Astrocyte (in vitro differentiated cells and primary cell): ENCODE measurements around the gene IRAG1. TPM values are rescaled to one million over a fixed set of nuclear protein-coding genes. Genes with fewer than 3 reads are reported as not detected.

Experiments
- DNase-seq: peaks from one replicate; pipeline ENCODE4 v3.0.0-alpha.2; 2010; ENCODE audit warnings: low read depth
- FAIRE-seq: peaks from 2 replicates; lab custom pipeline; 2011; peaks lifted over from hg19 to GRCh38; lab: Jason Lieb, UNC
- H2AFZ ChIP-seq: 2 replicates; pipeline ENCODE4 v1.6.0; 2012; ENCODE audit warnings: low read depth, low read length, inconsistent platforms
- H3K27ac ChIP-seq: 2 replicates; pipeline ENCODE4 v1.5.1; 2011; ENCODE audit warnings: low read depth, low read length, inconsistent platforms
- H3K27me3 ChIP-seq: 2 replicates; pipeline ENCODE4 v1.6.0; 2011; ENCODE audit warnings: low read length, inconsistent platforms; ENCODE audit not compliant: insufficient read depth
- H3K36me3 ChIP-seq: 2 replicates; pipeline ENCODE4 v1.5.1; 2011; ENCODE audit warnings: low read length, inconsistent platforms; ENCODE audit not compliant: insufficient read depth
- H3K4me1 ChIP-seq: 2 replicates; pipeline ENCODE4 v1.5.1; 2011; ENCODE audit warnings: low read length, inconsistent platforms; ENCODE audit not compliant: insufficient read depth
- H3K4me2 ChIP-seq: 2 replicates; pipeline ENCODE4 v1.6.0; 2012; ENCODE audit warnings: low read length, inconsistent platforms
- H3K4me3 ChIP-seq: 2 replicates; pipeline ENCODE4 v1.5.1; 2011; ENCODE audit warnings: low read depth, mild to moderate bottlenecking, low read length, inconsistent platforms; ENCODE audit not compliant: insufficient read depth
- H3K79me2 ChIP-seq: 2 replicates; pipeline ENCODE4 v1.6.0; 2012; ENCODE audit warnings: mild to moderate bottlenecking, low read length, inconsistent platforms; ENCODE audit not compliant: insufficient read depth
- H3K9ac ChIP-seq: 2 replicates; pipeline ENCODE4 v1.6.0; 2012; ENCODE audit warnings: mild to moderate bottlenecking, low read length, inconsistent platforms
- H3K9me3 ChIP-seq: 2 replicates; pipeline ENCODE4 v1.5.1; 2012; ENCODE audit warnings: low read depth, mild to moderate bottlenecking, low read length, inconsistent platforms; ENCODE audit not compliant: insufficient read depth
- H4K20me1 ChIP-seq: 2 replicates; pipeline ENCODE4 v1.6.0; 2012; ENCODE audit warnings: low read length, inconsistent platforms; ENCODE audit not compliant: insufficient read depth
- H3K27ac Mint-ChIP-seq: one replicate; pipeline ENCODE4 v1.8.0; 2021; ENCODE audit warnings: mild to moderate bottlenecking, mixed read lengths; ENCODE audit not compliant: unreplicated experiment
- H3K27me3 Mint-ChIP-seq: one replicate; pipeline ENCODE4 v1.8.0; 2021; ENCODE audit warnings: low read depth, mixed read lengths; ENCODE audit not compliant: unreplicated experiment
- H3K36me3 Mint-ChIP-seq: one replicate; pipeline ENCODE4 v1.8.0; 2021; ENCODE audit warnings: low read depth, mixed read lengths; ENCODE audit not compliant: unreplicated experiment
- H3K4me1 Mint-ChIP-seq: one replicate; pipeline ENCODE4 v1.8.0; 2021; ENCODE audit warnings: low read depth, mixed read lengths; ENCODE audit not compliant: unreplicated experiment
- H3K4me3 Mint-ChIP-seq: one replicate; pipeline ENCODE4 v1.8.0; 2021; ENCODE audit warnings: mild to moderate bottlenecking, moderate library complexity, mixed read lengths; ENCODE audit not compliant: unreplicated experiment
- H3K9me3 Mint-ChIP-seq: one replicate; pipeline ENCODE4 v1.8.0; 2021; ENCODE audit warnings: mild to moderate bottlenecking, mixed read lengths; ENCODE audit not compliant: unreplicated experiment
- EZH2 ChIP-seq: IDR thresholded peaks from 2 replicates; pipeline ENCODE4 v1.6.1; 2012; ENCODE audit warnings: mild to moderate bottlenecking, low read length, inconsistent platforms; ENCODE audit not compliant: insufficient read depth
- total RNA-seq: library from RNA; stranded (reverse); gene quantifications from 2 replicates; pipeline ENCODE4 v1.2.1, GENCODE V29; 2021
- TF ChIP-seq, protein P1 (sequence below): IDR thresholded peaks from 2 replicates; pipeline ENCODE4 v1.5.1; 2011; ENCODE audit warnings: low read depth, mild to moderate bottlenecking, inconsistent platforms, low read length, moderate library complexity; ENCODE audit not compliant: insufficient read depth

The IRAG1 gene
- total RNA-seq, 1 donor from 2014 or later, result 3.7 TPM

DNA sequence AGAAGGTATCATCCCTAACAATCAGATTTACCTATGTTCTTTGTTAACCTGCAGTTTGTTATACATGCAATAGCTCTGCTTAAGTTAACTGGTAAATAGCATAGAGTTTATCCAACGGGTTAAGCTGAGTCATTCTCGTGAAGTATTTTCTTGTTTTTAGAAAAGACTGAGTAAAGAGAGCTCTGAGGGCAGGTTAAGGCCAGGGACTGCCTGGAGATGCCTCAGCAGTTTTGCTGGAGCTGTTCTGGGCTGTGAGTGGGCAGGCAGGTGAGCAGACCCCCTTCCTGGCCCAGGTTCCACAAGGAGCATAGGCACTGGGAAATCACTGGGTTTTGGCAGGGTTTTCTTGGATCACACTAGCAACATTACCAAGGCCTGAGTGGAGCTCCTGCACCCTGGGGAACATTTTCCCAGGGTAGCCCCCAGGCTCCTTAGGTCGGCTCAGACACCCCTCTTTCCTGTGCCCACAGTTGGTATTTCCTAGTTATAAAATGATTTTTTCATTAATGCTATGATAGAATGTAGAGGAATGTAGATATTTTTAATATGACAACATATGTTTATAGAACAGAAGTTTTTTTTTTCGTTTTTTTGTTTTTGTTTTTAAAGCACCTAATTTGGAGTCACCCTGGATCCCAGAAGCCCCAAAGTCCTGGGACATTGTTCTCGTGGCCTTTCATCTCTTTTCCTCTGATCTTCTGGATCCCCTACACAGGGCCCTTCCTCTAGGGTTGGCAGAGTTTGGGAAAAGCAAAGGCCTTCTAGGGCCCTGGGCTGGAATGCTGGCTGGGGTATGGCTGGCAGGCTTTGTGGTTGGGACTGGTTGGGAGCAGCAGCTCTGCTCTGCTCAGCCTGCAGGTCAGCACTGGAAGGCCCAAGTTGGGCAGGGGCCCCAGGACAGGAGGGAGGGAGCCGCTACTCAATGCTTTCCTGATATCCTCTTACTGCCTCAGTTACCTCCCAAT is 26.7 kb downstream of the IRAG1 start:
- Histone ChIP-seq H3K9ac (peak overlapping the region; percentile 53), H3K36me3 (no peaks in the 10 kb centered on the region), H3K79me2 (no peaks in the 10 kb centered on the region), H3K4me3 (no peak overlapping the region), H2AFZ (no peak overlapping the region), H3K27ac (peak overlapping the region; percentile 74), H3K9me3 (no peaks in the 10 kb centered on the region), H3K4me2 (peak overlapping the region; percentile 12), H3K27me3 (no peaks in the 10 kb centered on the region), H3K4me1 (peaks cover 16% of the 10 kb centered on the region), H4K20me1 (no peaks in the 10 kb centered on the region)
- FAIRE-seq (no peak), DNase-seq (peak; percentile 57)
- Mint-ChIP-seq H3K36me3 (peaks cover 2% of the 10 kb centered on the region), H3K27me3 (peaks cover 3% of the 10 kb centered on the region), H3K9me3 (no peaks in the 10 kb centered on the region), H3K4me3 (peak overlapping the region; percentile 34), H3K27ac (peak overlapping the region; percentile 95), H3K4me1 (peaks cover 41% of the 10 kb centered on the region)
- TF ChIP-seq, protein P1, sequence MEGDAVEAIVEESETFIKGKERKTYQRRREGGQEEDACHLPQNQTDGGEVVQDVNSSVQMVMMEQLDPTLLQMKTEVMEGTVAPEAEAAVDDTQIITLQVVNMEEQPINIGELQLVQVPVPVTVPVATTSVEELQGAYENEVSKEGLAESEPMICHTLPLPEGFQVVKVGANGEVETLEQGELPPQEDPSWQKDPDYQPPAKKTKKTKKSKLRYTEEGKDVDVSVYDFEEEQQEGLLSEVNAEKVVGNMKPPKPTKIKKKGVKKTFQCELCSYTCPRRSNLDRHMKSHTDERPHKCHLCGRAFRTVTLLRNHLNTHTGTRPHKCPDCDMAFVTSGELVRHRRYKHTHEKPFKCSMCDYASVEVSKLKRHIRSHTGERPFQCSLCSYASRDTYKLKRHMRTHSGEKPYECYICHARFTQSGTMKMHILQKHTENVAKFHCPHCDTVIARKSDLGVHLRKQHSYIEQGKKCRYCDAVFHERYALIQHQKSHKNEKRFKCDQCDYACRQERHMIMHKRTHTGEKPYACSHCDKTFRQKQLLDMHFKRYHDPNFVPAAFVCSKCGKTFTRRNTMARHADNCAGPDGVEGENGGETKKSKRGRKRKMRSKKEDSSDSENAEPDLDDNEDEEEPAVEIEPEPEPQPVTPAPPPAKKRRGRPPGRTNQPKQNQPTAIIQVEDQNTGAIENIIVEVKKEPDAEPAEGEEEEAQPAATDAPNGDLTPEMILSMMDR, result no peak
- TF ChIP-seq EZH2, result no peak

DNA sequence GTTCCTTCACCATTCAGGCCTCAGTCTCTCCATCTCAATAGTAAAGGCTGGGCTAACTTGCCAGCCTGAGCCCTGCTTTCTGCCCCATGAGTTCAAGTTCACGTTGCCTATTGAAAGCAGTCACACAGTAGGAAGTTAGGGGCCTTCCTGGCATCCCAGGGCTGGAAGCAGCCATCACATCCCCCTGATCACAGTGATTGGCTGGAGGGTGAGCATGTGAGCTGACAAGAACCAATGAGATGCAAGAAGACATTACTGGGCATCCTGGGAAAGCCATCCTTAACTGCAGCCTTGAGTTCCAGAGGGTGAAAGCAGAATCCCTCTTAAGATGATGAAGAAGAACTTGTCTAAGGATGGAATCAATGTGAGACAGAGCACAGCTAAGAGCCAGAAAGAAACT is 29.1 kb downstream of the IRAG1 start:
- Histone ChIP-seq H3K79me2 (no peaks in the 10 kb centered on the region), H4K20me1 (no peaks in the 10 kb centered on the region), H3K36me3 (no peaks in the 10 kb centered on the region), H3K4me2 (no peak overlapping the region), H3K27ac (peak overlapping the region; percentile 47), H3K9ac (no peak overlapping the region), H3K9me3 (no peaks in the 10 kb centered on the region), H3K4me1 (peaks cover 26% of the 10 kb centered on the region), H2AFZ (no peak overlapping the region), H3K27me3 (no peaks in the 10 kb centered on the region), H3K4me3 (no peak overlapping the region)
- DNase-seq (no peak), FAIRE-seq (no peak)
- Mint-ChIP-seq H3K27me3 (peaks cover 3% of the 10 kb centered on the region), H3K4me1 (peaks cover 47% of the 10 kb centered on the region), H3K27ac (no peak overlapping the region), H3K36me3 (peaks cover 4% of the 10 kb centered on the region), H3K9me3 (no peaks in the 10 kb centered on the region), H3K4me3 (no peak overlapping the region)
- TF ChIP-seq, protein P1, result no peak
- TF ChIP-seq EZH2, result no peak

DNA sequence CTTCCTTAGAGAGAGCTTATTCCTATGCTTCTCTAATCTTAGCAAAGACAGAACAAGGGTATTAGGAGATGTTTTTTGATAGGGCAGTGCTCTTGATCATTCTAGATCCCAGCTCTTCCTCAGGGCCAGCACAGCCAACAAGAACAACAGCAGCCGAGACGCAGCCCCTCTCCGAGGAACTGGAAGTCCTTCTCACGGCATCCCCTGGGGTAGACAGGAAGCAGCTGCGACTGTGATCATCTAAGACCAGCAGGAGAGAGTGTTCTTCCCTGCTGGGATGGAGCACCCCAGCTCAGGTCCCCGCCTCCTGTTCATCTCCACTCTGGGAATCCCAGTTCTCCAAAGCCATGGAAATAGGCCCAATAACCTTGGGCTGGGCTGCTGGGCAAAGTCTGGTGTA is 29.6 kb downstream of the IRAG1 start:
- TF ChIP-seq, protein P1, result no peak
- TF ChIP-seq EZH2, result no peak
- peaks cover 31% of the 10 kb centered on the region for H3K4me1 ChIP-seq
- no peaks in the 10 kb centered on the region for H3K79me2 ChIP-seq
- H3K4me2 ChIP-seq, result no peak overlapping the region
- H3K4me1 Mint-ChIP-seq, result peaks cover 46% of the 10 kb centered on the region
- H3K27ac ChIP-seq, result peak overlapping the region; percentile 47
- H3K4me3 Mint-ChIP-seq, result no peak overlapping the region
- H2AFZ ChIP-seq, result no peak overlapping the region
- no peaks in the 10 kb centered on the region for H4K20me1 ChIP-seq
- H3K9me3 ChIP-seq, result no peaks in the 10 kb centered on the region
- peaks cover 3% of the 10 kb centered on the region for H3K27me3 Mint-ChIP-seq
- no peak overlapping the region for H3K4me3 ChIP-seq
- FAIRE-seq, result no peak
- no peak for DNase-seq
- H3K36me3 Mint-ChIP-seq, result peaks cover 4% of the 10 kb centered on the region
- no peak overlapping the region for H3K27ac Mint-ChIP-seq
- no peaks in the 10 kb centered on the region for H3K27me3 ChIP-seq
- no peak overlapping the region for H3K9ac ChIP-seq
- H3K36me3 ChIP-seq, result no peaks in the 10 kb centered on the region
- H3K9me3 Mint-ChIP-seq, result no peaks in the 10 kb centered on the region
